HepG2 (cell line): Measurements from ENCODE around the gene CLPTM1. TPM values are rescaled to one million over a fixed set of nuclear protein-coding genes. Genes with fewer than 3 reads are reported as not detected.

Source experiments
- FOSL2 ChIP-seq: sonication (generic); formaldehyde crosslinking; IDR thresholded peaks from 2 replicates; pipeline ENCODE4 v1.4.0; 2020; ENCODE audit warnings: missing genetic modification reagents
- HES4 ChIP-seq: sonication (generic); formaldehyde crosslinking; IDR thresholded peaks from 2 replicates; pipeline ENCODE4 v1.9.0; 2021; ENCODE audit warnings: mild to moderate bottlenecking, missing genetic modification reagents, borderline replicate concordance
- HMGA1 ChIP-seq: sonication (generic); formaldehyde crosslinking; conservative IDR thresholded peaks from 2 replicates; pipeline ENCODE4 v1.4.0; 2020; ENCODE audit warnings: missing genetic modification reagents
- MED13 ChIP-seq: sonication (generic); formaldehyde crosslinking; IDR thresholded peaks from 2 replicates; pipeline ENCODE4 v1.5.0; 2020; ENCODE audit warnings: missing genetic modification reagents
- MEIS1 ChIP-seq: sonication (generic); formaldehyde crosslinking; IDR thresholded peaks from 2 replicates; pipeline ENCODE4 v1.9.0; 2021; ENCODE audit warnings: mild to moderate bottlenecking, missing genetic modification reagents, moderate library complexity, borderline replicate concordance
- MIER2 ChIP-seq: IDR thresholded peaks from 2 replicates; pipeline ENCODE4 v1.6.1; 2016; ENCODE audit warnings: missing biosample characterization, missing genetic modification reagents
- MTF1 ChIP-seq: sonication (generic); formaldehyde crosslinking; IDR thresholded peaks from 2 replicates; pipeline ENCODE4 v1.5.0; 2020; ENCODE audit warnings: missing genetic modification reagents
- NAIF1 ChIP-seq: sonication (generic); formaldehyde crosslinking; IDR thresholded peaks from 2 replicates; pipeline ENCODE4 v1.5.0; 2020; ENCODE audit warnings: mild to moderate bottlenecking, missing genetic modification reagents, borderline replicate concordance
- NCOA2 ChIP-seq: sonication (generic); formaldehyde crosslinking; IDR thresholded peaks from 2 replicates; pipeline ENCODE4 v1.8.0; 2022; ENCODE audit warnings: inconsistent platforms
- NFE2L1 ChIP-seq: sonication (generic); formaldehyde crosslinking; IDR thresholded peaks from 2 replicates; pipeline ENCODE4 v1.4.0; 2020; ENCODE audit warnings: missing genetic modification reagents, mild to moderate bottlenecking, borderline replicate concordance
- PHF20 ChIP-seq: sonication (generic); formaldehyde crosslinking; IDR thresholded peaks from 2 replicates; pipeline ENCODE4 v1.5.0; 2020; ENCODE audit warnings: mild to moderate bottlenecking, missing genetic modification reagents
- RXRA ChIP-seq: sonication (generic); formaldehyde crosslinking; IDR thresholded peaks from 2 replicates; pipeline ENCODE4 v1.5.1; 2020; ENCODE audit warnings: missing genetic modification reagents
- SUZ12 ChIP-seq: fragments of 150-350 bp; IDR thresholded peaks from 2 replicates; pipeline ENCODE4 v1.6.1; 2014; ENCODE audit warnings: low read depth, low read length
- ZC3H13 ChIP-seq: sonication (generic); formaldehyde crosslinking; IDR thresholded peaks from 2 replicates; pipeline ENCODE4 v1.8.1; 2023; ENCODE audit warnings: mild to moderate bottlenecking, missing genetic modification reagents, moderate library complexity
- ZFP36L1 ChIP-seq: sonication (generic); formaldehyde crosslinking; IDR thresholded peaks from 2 replicates; pipeline ENCODE4 v1.8.0; 2022; ENCODE audit warnings: mild to moderate bottlenecking, missing genetic modification reagents, moderate library complexity
- ZMYM2 ChIP-seq: sonication (generic); formaldehyde crosslinking; IDR thresholded peaks from 2 replicates; pipeline ENCODE4 v1.8.0; 2022; ENCODE audit warnings: mild to moderate bottlenecking, missing genetic modification reagents
- ZNF136 ChIP-seq: sonication (generic); formaldehyde crosslinking; IDR thresholded peaks from 2 replicates; pipeline ENCODE4 v1.8.1; 2022; ENCODE audit warnings: low read depth, mild to moderate bottlenecking, moderate library complexity, missing genetic modification reagents
- ZNF292 ChIP-seq: sonication (generic); formaldehyde crosslinking; IDR thresholded peaks from 2 replicates; pipeline ENCODE4 v1.8.1; 2022; ENCODE audit warnings: mild to moderate bottlenecking, low read depth, missing genetic modification reagents, borderline replicate concordance
- ZNF547 ChIP-seq: sonication (generic); formaldehyde crosslinking; IDR thresholded peaks from 2 replicates; pipeline ENCODE4 v1.5.1; 2020; ENCODE audit warnings: mild to moderate bottlenecking, missing genetic modification reagents
- ZNF569 ChIP-seq: sonication (generic); formaldehyde crosslinking; IDR thresholded peaks from 2 replicates; pipeline ENCODE4 v1.5.0; 2020; ENCODE audit warnings: mild to moderate bottlenecking, missing genetic modification reagents, moderate library complexity, borderline replicate concordance
- ZNF839 ChIP-seq: sonication (generic); formaldehyde crosslinking; IDR thresholded peaks from 2 replicates; pipeline ENCODE4 v1.4.0; 2020; ENCODE audit warnings: missing genetic modification reagents, mild to moderate bottlenecking, borderline replicate concordance
- polyA plus RNA-seq, 8 experiments: library from polyadenylated mRNA; depleted of rRNA in 3 of 8; stranded (reverse) in 7 of 8; unstranded in 1 of 8; fragments of >200 nt; fragmentation: Illumina TruSeq in 4 of 8; extraction: Trizol in 4 of 8; gene quantifications; 2 replicates each; pipeline versions ENCODE4 v1.2.1 to v1.2.3, GENCODE V29; 2011 to 2016; ENCODE audit warnings: low read depth in 4 of 8, missing spikeins in 1 of 8, mixed read lengths in 1 of 8; ENCODE audit not compliant: insufficient read depth in 1 of 8
- total RNA-seq, 5 experiments: library from RNA; depleted of rRNA; stranded (reverse); fragments of >200 nt; fragmentation: Illumina TruSeq; extraction: Trizol; gene quantifications; 2 replicates each; pipeline ENCODE4 v1.2.3, GENCODE V29; 2016; ENCODE audit warnings: low read depth in 1 of 5
- TF ChIP-seq, protein P1 (sequence below): sonication (generic); formaldehyde crosslinking; conservative IDR thresholded peaks from 2 replicates; pipeline ENCODE4 v1.4.0; 2020; ENCODE audit warnings: missing genetic modification reagents
- TF ChIP-seq, protein P2 (sequence below): sonication (generic); formaldehyde crosslinking; conservative IDR thresholded peaks from 2 replicates; pipeline ENCODE4 v1.4.0; 2020; ENCODE audit warnings: missing genetic modification reagents
- TF ChIP-seq, protein P3 (sequence below): sonication (generic); formaldehyde crosslinking; IDR thresholded peaks from 2 replicates; pipeline ENCODE4 v1.4.0; 2020; ENCODE audit warnings: missing genetic modification reagents

Gene CLPTM1
- total and polyA plus RNA-seq, 2 of the 13 experiments (the other 11 are each of a cell fraction or from before 2014, with no cell fraction given), result 34.9 to 42.8 TPM

DNA sequence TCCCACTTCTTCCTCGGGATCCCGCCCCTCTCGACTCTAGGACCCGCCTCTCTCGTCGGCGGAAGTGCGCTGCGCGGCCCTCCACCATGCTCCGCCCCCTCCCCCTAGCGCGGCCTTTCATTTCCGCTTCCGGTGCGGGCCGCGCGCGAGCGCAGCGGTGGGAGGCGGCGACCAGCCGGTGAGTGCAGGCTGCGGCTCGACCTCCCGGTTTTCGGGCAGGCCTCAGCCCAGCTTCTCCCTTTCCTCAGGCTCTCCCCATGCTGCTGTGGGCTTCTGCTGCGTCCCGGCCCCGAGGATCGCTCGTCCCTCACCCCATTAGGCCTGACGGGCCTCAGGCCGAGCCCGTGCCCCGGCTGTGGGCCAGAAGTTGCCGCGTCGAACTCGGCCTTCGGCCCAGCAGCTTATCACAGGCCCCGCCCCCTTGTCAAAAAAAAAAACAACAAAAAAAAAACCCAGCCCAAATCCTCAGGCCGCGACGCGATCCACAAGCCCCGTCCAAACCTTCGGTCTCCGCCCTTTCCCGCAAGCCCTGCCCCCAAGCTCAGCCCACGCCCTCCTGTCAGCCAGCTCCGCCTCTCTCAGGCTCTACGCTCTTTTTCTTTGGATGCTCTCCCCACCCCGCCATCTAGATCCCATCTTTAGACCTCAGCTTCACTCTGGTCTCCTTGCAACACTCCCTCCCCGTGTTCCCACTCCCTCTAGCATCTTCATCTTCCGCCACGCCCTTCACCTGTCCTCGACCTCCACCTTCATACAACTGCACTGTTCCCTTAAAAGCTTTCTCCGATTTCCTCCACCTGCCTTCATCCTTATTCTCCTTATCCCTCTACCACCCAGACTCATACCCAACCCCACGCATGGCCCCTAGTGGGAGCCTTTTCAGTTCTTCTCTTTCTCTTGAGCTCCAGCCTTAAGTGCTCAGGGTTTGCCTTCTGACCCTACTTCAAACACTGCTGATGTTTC, 84.0 kb downstream of the CLPTM1 start, which contains the start of gene CLASRP (continued):
- TF ChIP-seq, protein P1, sequence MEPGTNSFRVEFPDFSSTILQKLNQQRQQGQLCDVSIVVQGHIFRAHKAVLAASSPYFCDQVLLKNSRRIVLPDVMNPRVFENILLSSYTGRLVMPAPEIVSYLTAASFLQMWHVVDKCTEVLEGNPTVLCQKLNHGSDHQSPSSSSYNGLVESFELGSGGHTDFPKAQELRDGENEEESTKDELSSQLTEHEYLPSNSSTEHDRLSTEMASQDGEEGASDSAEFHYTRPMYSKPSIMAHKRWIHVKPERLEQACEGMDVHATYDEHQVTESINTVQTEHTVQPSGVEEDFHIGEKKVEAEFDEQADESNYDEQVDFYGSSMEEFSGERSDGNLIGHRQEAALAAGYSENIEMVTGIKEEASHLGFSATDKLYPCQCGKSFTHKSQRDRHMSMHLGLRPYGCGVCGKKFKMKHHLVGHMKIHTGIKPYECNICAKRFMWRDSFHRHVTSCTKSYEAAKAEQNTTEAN (CRISPR knock-in tag), result 0 out of 2 replicates have a peak, but pooled peaks have one; percentile 28
- peak; percentile 93 for TF ChIP-seq ZNF547
- TF ChIP-seq ZNF292, result no peak
- TF ChIP-seq NAIF1 (CRISPR knock-in tag), result no peak
- TF ChIP-seq, protein P2, sequence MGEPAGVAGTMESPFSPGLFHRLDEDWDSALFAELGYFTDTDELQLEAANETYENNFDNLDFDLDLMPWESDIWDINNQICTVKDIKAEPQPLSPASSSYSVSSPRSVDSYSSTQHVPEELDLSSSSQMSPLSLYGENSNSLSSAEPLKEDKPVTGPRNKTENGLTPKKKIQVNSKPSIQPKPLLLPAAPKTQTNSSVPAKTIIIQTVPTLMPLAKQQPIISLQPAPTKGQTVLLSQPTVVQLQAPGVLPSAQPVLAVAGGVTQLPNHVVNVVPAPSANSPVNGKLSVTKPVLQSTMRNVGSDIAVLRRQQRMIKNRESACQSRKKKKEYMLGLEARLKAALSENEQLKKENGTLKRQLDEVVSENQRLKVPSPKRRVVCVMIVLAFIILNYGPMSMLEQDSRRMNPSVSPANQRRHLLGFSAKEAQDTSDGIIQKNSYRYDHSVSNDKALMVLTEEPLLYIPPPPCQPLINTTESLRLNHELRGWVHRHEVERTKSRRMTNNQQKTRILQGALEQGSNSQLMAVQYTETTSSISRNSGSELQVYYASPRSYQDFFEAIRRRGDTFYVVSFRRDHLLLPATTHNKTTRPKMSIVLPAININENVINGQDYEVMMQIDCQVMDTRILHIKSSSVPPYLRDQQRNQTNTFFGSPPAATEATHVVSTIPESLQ (CRISPR knock-in tag), result no peak
- TF ChIP-seq HES4 (CRISPR knock-in tag), result 0 out of 2 replicates have a peak, but pooled peaks have one; percentile 94
- peak; percentile 89 for TF ChIP-seq PHF20 (CRISPR knock-in tag)
- no peak for TF ChIP-seq ZMYM2 (CRISPR knock-in tag)
- 0 out of 2 replicates have a peak, but pooled peaks have one; percentile 33 for TF ChIP-seq NFE2L1
- TF ChIP-seq MEIS1 (CRISPR knock-in tag), result no peak
- TF ChIP-seq ZNF569 (CRISPR knock-in tag), result no peak
- no peak for TF ChIP-seq MIER2
- no peak for TF ChIP-seq MTF1
- 0 out of 2 replicates have a peak, but pooled peaks have one; percentile 37 for TF ChIP-seq NCOA2 (CRISPR knock-in tag)
- TF ChIP-seq FOSL2, result no peak; the same call in 1 of the 2 replicates
- 0 out of 2 replicates have a peak, but pooled peaks have one; percentile 64 for TF ChIP-seq ZFP36L1 (CRISPR knock-in tag)
- TF ChIP-seq, protein P3, sequence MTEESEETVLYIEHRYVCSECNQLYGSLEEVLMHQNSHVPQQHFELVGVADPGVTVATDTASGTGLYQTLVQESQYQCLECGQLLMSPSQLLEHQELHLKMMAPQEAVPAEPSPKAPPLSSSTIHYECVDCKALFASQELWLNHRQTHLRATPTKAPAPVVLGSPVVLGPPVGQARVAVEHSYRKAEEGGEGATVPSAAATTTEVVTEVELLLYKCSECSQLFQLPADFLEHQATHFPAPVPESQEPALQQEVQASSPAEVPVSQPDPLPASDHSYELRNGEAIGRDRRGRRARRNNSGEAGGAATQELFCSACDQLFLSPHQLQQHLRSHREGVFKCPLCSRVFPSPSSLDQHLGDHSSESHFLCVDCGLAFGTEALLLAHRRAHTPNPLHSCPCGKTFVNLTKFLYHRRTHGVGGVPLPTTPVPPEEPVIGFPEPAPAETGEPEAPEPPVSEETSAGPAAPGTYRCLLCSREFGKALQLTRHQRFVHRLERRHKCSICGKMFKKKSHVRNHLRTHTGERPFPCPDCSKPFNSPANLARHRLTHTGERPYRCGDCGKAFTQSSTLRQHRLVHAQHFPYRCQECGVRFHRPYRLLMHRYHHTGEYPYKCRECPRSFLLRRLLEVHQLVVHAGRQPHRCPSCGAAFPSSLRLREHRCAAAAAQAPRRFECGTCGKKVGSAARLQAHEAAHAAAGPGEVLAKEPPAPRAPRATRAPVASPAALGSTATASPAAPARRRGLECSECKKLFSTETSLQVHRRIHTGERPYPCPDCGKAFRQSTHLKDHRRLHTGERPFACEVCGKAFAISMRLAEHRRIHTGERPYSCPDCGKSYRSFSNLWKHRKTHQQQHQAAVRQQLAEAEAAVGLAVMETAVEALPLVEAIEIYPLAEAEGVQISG (CRISPR knock-in tag), result peak; percentile 76; the same call in 1 of the 2 replicates
- TF ChIP-seq ZNF136 (CRISPR knock-in tag), result 0 out of 2 replicates have a peak, but pooled peaks have one; percentile 35
- TF ChIP-seq MED13 (CRISPR knock-in tag), result peak; percentile 80; the same call in 1 of the 2 replicates
- no peak for TF ChIP-seq HMGA1 (CRISPR knock-in tag)
- TF ChIP-seq SUZ12, result no peak
- TF ChIP-seq ZC3H13, result no peak
- peak; percentile 40; the same call in 1 of the 2 replicates for TF ChIP-seq RXRA (CRISPR knock-in tag)
- TF ChIP-seq ZNF839, result peak; percentile 97; the same call in 1 of the 2 replicates
